Activated naive CD4-positive, alpha-beta T cell treated with anti-CD3 and anti-CD28 coated beads, Interleukin-2, amount 10 ng/mL, durations not matched to agents 7 days and 5 days (primary cell): ENCODE results near the gene RSPH1.

Experiments used
- CTCF ChIA-PET: fragments of 350-600 bp; sonication (Branson Sonifier 250); formaldehyde crosslinking; loops from one replicate; lab custom pipeline; 2021; ENCODE audit warnings: antibody characterized with exemption; lab: Charles Lee
- DNase-seq: peaks from one replicate; pipeline ENCODE4 v3.0.0-alpha.2; 2020
- H3K27ac Mint-ChIP-seq: one replicate; pipeline ENCODE4 v1.8.0; 2021; ENCODE audit warnings: mild to moderate bottlenecking, moderate library complexity, mixed read lengths
- H3K27me3 Mint-ChIP-seq: one replicate; pipeline ENCODE4 v1.8.0; 2021; ENCODE audit warnings: mild to moderate bottlenecking, mixed read lengths
- H3K36me3 Mint-ChIP-seq: one replicate; pipeline ENCODE4 v1.8.0; 2021; ENCODE audit warnings: mixed read lengths
- H3K4me1 Mint-ChIP-seq: one replicate; pipeline ENCODE4 v1.8.0; 2021; ENCODE audit warnings: mixed read lengths
- H3K4me3 Mint-ChIP-seq: one replicate; pipeline ENCODE4 v1.8.0; 2021; ENCODE audit warnings: mild to moderate bottlenecking, moderate library complexity, mixed read lengths
- H3K9me3 Mint-ChIP-seq: one replicate; pipeline ENCODE4 v1.8.0; 2021; ENCODE audit warnings: mixed read lengths

Gene RSPH1

GRCh38 chr21:42514883-42515228 lies 18.8 kb upstream of the RSPH1 start:
- DNase-seq = no peak
- Mint-ChIP-seq H3K4me3 (peak overlapping the region; percentile 75), H3K27me3 (peaks cover 9% of the 10 kb centered on the region), H3K27ac (peak overlapping the region; percentile 73), H3K36me3 (peaks cover 40% of the 10 kb centered on the region), H3K4me1 (peaks cover 33% of the 10 kb centered on the region), H3K9me3 (no peaks in the 10 kb centered on the region)
- CTCF ChIA-PET = interaction anchor here (0.9 to 1.5 kb wide), 4 partner anchors 10 to 47 kb away, joined by 3 to 6 read pairs (median 4); no protein-coding TSS in a partner anchor

- Mint-ChIP-seq H3K36me3 (peaks cover 34% of the 10 kb centered on the region), H3K27ac (peak overlapping the region; percentile 81), H3K9me3 (no peaks in the 10 kb centered on the region), H3K27me3 (peaks cover 10% of the 10 kb centered on the region), H3K4me1 (peaks cover 32% of the 10 kb centered on the region), H3K4me3 (peak overlapping the region; percentile 75)
- CTCF ChIA-PET = interaction anchor here (0.9 to 1.5 kb wide), 4 partner anchors 10 to 46 kb away, joined by 3 to 6 read pairs (median 4); no protein-coding TSS in a partner anchor
- peak; percentile 72 for DNase-seq
Measured at GRCh38 chr21:42513985-42514882, 18.2 kb upstream of the RSPH1 start.

DNA sequence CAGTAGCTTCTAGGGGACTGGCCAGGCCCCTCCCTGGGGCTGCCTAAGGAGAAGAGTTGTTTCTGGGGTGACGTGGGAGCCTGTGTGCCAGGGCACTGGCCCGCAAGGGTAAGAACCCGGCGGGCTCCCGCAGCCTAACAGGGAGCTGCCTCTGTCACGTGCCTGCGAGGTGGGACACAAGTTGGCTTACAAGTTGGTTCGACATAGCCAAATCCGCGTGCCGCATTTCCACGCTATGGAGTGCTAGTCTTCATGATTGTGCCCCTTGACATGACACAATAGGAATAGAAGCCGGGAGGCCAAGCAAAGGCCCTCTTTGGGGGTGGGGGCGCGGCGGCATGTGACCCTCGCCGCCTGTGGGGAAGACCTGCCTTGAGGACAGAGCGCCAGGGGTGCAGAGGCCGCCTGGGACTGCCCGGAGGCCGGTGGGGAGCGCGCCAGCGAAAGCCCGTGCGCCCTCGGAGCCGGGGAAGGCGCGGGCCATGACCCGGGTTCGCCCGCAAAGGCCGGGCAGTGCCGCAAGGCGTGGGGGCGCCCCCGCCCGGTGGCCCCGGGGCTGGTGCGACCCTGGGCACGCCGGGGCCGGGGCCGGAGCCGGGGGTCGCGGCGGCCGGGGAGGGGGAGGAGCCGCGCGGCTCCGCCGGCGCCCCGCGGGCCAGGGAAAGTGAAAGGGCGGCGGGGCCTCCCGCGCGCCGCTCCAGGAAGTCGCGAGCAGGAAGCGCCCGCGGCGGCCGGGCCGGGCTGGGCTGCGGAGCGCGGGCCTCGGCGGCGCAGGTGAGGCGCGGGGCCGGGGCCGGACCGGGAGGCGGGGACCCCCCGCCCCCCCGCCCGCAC lies 17.3 kb upstream of the RSPH1 start, which contains the start of gene SLC37A1:
Gene SLC37A1 (plus strand): TSS at position 702 of the 834 bp plus-strand sequence. CDS start 4,603 bp downstream, outside the sequence.
- H3K27me3 Mint-ChIP-seq = peaks cover 14% of the 10 kb centered on the region
- peaks cover 25% of the 10 kb centered on the region for H3K36me3 Mint-ChIP-seq
- H3K4me1 Mint-ChIP-seq = peaks cover 32% of the 10 kb centered on the region
- DNase-seq = peak; percentile 66
- peak within 1 kb of the TSS; percentile 83 for H3K4me3 Mint-ChIP-seq
- peak within 1 kb of the TSS; percentile 81 for H3K27ac Mint-ChIP-seq
- no peaks in the 10 kb centered on the region for H3K9me3 Mint-ChIP-seq
- CTCF ChIA-PET = interaction anchor here (1.4 to 1.5 kb wide), 3 partner anchors 11 to 46 kb away, joined by 4 to 6 read pairs (median 4); no protein-coding TSS in a partner anchor

DNA sequence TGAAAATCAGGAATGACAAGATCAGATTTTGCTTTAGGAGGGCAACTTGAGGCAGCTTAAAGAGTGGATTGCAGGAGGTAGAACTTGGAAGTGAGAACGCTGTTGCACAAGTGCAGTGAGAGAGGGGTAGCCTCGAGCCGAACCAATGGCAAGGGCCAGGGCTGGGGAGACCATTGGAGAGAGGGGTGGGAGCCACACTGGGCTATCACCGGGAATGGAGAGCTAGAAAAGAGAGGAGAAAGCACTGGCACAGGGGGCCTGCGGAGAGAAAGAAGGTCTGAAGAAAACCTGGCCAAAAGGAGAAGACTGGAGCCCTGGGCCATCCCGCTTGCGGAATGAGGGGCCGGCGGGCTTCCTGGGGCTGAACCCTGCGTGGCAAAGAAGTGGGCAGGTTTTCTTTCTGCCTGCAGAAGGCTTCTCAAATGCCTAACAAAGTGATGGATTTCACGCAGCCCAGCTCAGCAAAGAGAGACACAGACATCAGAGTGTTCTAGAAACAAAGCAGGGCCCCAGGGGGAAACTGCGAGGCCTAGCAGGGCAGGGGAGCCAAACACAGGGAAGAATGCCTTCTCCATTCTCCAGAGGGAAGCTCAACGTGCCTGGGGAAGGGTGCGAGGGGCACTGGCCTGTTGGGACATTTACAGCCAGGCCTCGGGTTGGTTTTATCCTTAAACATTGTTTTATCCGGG lies 16.5 kb upstream of the RSPH1 start:
- CTCF ChIA-PET = no interaction called here
- Mint-ChIP-seq H3K36me3 (peaks cover 17% of the 10 kb centered on the region), H3K4me1 (peaks cover 30% of the 10 kb centered on the region), H3K9me3 (no peaks in the 10 kb centered on the region), H3K27me3 (peaks cover 18% of the 10 kb centered on the region), H3K27ac (peak overlapping the region; percentile 50), H3K4me3 (peak overlapping the region; percentile 35)
- no peak for DNase-seq

- H3K27ac Mint-ChIP-seq = no peak overlapping the region
Measured at GRCh38 chr21:42509244-42509643, 13.2 kb upstream of the RSPH1 start.

DNA sequence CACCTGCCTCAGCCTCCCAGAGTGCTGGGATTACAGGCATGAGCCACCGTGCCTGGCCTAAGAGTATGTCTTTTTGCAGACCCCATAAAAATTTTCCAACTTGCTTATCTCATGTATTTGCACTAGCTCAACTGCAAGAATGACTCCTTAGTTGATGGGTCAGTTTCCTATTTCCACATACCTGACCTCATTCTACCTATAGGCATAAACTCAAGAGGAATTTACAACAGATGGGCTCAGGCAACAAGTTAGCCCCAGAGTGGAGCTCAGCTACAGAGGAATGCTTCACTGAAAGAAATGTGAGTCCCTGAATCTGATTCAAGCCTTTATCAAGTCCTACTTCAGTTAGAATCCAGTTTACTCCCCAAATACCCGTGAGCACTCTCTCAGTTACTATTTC lies 12.3 kb upstream of the RSPH1 start:
- Mint-ChIP-seq H3K4me1 (peaks cover 15% of the 10 kb centered on the region), H3K36me3 (no peaks in the 10 kb centered on the region), H3K9me3 (no peaks in the 10 kb centered on the region), H3K27me3 (peaks cover 36% of the 10 kb centered on the region), H3K27ac (no peak overlapping the region), H3K4me3 (no peak overlapping the region)
- no peak for DNase-seq
- CTCF ChIA-PET = no interaction called here

More at GRCh38 chr21:42509244-42509643, 13.2 kb upstream of the RSPH1 start:
- Mint-ChIP-seq H3K9me3 (no peaks in the 10 kb centered on the region), H3K4me3 (no peak overlapping the region), H3K36me3 (no peaks in the 10 kb centered on the region), H3K4me1 (peaks cover 7% of the 10 kb centered on the region), H3K27me3 (peaks cover 36% of the 10 kb centered on the region)
- no peak for DNase-seq
- CTCF ChIA-PET = interaction anchor here (0.5 kb wide), 1 partner anchor 165 kb away, joined by 3 read pairs; no protein-coding TSS in a partner anchor

GRCh38 chr21:42507418-42507817 lies 11.4 kb upstream of the RSPH1 start:
- Mint-ChIP-seq H3K9me3 (no peaks in the 10 kb centered on the region), H3K4me3 (no peak overlapping the region), H3K27ac (no peak overlapping the region), H3K36me3 (no peaks in the 10 kb centered on the region), H3K4me1 (peaks cover 14% of the 10 kb centered on the region), H3K27me3 (peaks cover 34% of the 10 kb centered on the region)
- CTCF ChIA-PET = no interaction called here
- DNase-seq = no peak

DNA sequence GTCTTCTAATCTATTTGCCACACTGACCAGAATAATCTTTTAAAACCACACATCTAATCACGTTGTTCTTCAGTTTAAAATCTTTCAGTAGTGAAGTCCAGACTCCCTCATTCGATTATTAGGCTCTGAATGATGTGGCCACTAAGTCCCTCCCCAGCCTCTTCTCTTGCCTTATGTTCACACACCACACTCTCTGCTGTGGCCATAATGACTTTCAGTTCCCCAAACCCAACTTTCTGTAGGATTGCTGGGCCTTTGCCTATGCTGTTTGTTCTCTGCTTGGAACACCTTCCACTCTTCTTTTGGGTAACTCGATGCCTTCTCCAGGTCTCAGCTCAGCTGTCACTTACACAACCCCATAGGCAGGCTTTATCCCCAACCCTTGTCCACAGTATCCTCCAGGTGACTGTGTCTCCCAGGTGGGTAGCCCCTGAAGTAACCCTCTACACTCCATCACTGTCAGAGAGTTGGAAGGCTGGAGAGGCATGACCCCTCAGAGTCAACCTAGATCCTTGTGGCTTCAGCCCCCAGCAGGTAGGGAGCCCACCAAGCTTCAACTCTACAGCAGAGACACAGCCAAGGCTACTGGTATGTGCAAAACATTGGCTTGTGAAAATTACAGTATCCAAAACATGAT lies 9.2 kb upstream of the RSPH1 start:
- H3K4me1 Mint-ChIP-seq = peaks cover 11% of the 10 kb centered on the region

DNA sequence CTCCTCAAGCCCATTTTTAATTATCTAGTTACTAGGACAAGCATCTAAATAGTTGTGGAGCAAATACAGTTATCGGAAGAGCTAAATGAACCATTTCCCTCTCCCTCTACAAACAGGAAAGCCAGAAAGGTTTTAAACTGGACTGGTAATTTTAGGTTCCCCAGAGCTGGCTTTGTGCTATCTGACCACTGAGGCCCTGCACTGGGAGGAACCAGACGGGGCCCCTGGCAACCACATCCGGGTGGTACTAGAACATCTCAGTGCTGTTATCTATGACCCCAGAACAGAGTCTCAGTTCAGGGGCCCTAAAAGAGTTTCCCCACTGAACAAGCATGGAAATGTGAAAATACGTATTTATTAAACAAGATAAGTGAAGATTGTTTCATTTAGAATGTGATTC lies 7.7 kb upstream of the RSPH1 start:
- Mint-ChIP-seq H3K27ac (no peak overlapping the region), H3K4me3 (no peak overlapping the region), H3K36me3 (no peaks in the 10 kb centered on the region)

More for the DNA sequence above, 9.2 kb upstream of the RSPH1 start:
- H3K9me3 Mint-ChIP-seq = no peaks in the 10 kb centered on the region
- no peak overlapping the region for H3K27ac Mint-ChIP-seq
- CTCF ChIA-PET = no interaction called here
- H3K36me3 Mint-ChIP-seq = no peaks in the 10 kb centered on the region
- H3K4me3 Mint-ChIP-seq = no peak overlapping the region
- DNase-seq = no peak
- peaks cover 39% of the 10 kb centered on the region for H3K27me3 Mint-ChIP-seq

GRCh38 chr21:42500736-42501135 lies 4.7 kb upstream of the RSPH1 start:
- H3K9me3 Mint-ChIP-seq = no peaks in the 10 kb centered on the region
- CTCF ChIA-PET = interaction anchor here (1.3 kb wide), 1 partner anchor 33 kb away, joined by 4 read pairs; no protein-coding TSS in a partner anchor
- no peak overlapping the region for H3K27ac Mint-ChIP-seq
- DNase-seq = no peak
- peaks cover 41% of the 10 kb centered on the region for H3K27me3 Mint-ChIP-seq
- H3K4me1 Mint-ChIP-seq = peaks cover 22% of the 10 kb centered on the region
- no peaks in the 10 kb centered on the region for H3K36me3 Mint-ChIP-seq
- H3K4me3 Mint-ChIP-seq = no peak overlapping the region

More for the DNA sequence above, 7.7 kb upstream of the RSPH1 start:
- H3K27me3 Mint-ChIP-seq = peaks cover 45% of the 10 kb centered on the region
- CTCF ChIA-PET = no interaction called here
- H3K9me3 Mint-ChIP-seq = no peaks in the 10 kb centered on the region
- no peak for DNase-seq
- peaks cover 11% of the 10 kb centered on the region for H3K4me1 Mint-ChIP-seq

- H3K4me3 Mint-ChIP-seq = no peak overlapping the region
- peaks cover 26% of the 10 kb centered on the region for H3K4me1 Mint-ChIP-seq
- DNase-seq = no peak
- H3K36me3 Mint-ChIP-seq = no peaks in the 10 kb centered on the region
- H3K27ac Mint-ChIP-seq = no peak overlapping the region
- peaks cover 43% of the 10 kb centered on the region for H3K27me3 Mint-ChIP-seq
- CTCF ChIA-PET = interaction anchor here (1.3 kb wide), 1 partner anchor 33 kb away, joined by 4 read pairs; no protein-coding TSS in a partner anchor
- no peaks in the 10 kb centered on the region for H3K9me3 Mint-ChIP-seq
Measured at GRCh38 chr21:42500225-42500624, 4.2 kb upstream of the RSPH1 start.

GRCh38 chr21:42499444-42500112 lies 3.6 kb upstream of the RSPH1 start:
- peaks cover 44% of the 10 kb centered on the region for H3K27me3 Mint-ChIP-seq
- H3K9me3 Mint-ChIP-seq = no peaks in the 10 kb centered on the region
- H3K4me1 Mint-ChIP-seq = peaks cover 26% of the 10 kb centered on the region
- H3K4me3 Mint-ChIP-seq = no peak overlapping the region
- no peak overlapping the region for H3K27ac Mint-ChIP-seq
- no peak for DNase-seq
- CTCF ChIA-PET = no interaction called here
- H3K36me3 Mint-ChIP-seq = no peaks in the 10 kb centered on the region

GRCh38 chr21:42498012-42498411 lies 2.0 kb upstream of the RSPH1 start:
- H3K27ac Mint-ChIP-seq = no peak overlapping the region
- no peak for DNase-seq
- CTCF ChIA-PET = no interaction called here

More at GRCh38 chr21:42498012-42498411, 2.0 kb upstream of the RSPH1 start:
- H3K9me3 Mint-ChIP-seq = no peaks in the 10 kb centered on the region
- no peak overlapping the region for H3K4me3 Mint-ChIP-seq
- H3K4me1 Mint-ChIP-seq = peaks cover 15% of the 10 kb centered on the region
- H3K36me3 Mint-ChIP-seq = no peaks in the 10 kb centered on the region
- peaks cover 53% of the 10 kb centered on the region for H3K27me3 Mint-ChIP-seq
